Activated gamma-delta T cell treated with Interleukin-2 at 50 U/mL for 16 hours (primary cell): ENCODE results near the gene ADAM10.

Experiments used
- DNase-seq: peaks from one replicate; pipeline ENCODE4 v3.0.0-alpha.2; 2020

Gene ADAM10

DNA sequence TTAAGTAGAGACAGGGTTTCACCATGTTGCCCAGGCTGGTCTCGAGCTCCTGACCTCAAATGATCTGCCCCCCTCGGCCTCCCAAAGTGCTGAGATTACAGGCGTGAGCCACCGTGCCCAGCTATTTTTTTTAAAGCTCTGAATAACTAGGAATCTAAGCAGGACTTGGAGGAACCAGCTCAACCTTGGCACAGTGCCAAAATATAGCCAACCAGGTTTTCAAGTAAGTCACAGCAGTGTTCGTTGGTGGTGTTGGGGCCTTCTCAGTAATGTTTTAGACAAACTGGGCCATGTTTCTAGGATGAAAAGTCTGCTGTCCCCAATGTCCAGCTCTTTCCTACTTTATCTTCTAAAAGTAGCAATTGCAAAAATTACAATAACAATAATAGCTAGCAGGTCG lies 6.4 kb upstream of the ADAM10 start:
- no peak for DNase-seq

DNA sequence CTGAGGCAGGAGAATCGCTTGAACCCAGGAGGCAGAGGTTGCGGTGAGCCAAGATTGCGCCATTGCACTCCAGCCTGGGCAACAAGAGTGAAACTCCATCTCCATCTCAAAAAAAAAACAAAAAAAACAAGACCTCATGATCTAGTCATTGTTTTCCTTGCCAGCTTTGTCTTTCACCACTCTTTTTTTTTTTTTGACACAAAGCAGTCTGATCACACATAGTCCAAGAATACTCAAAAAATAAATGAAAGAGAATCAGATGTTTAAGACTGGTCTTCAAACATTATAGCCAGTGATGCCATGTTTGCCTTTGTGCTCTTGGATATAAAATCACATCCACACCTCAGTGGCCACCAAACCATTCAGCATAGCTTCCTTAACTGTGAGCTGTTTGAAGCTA lies 5.8 kb upstream of the ADAM10 start:
- DNase-seq, result no peak

DNA sequence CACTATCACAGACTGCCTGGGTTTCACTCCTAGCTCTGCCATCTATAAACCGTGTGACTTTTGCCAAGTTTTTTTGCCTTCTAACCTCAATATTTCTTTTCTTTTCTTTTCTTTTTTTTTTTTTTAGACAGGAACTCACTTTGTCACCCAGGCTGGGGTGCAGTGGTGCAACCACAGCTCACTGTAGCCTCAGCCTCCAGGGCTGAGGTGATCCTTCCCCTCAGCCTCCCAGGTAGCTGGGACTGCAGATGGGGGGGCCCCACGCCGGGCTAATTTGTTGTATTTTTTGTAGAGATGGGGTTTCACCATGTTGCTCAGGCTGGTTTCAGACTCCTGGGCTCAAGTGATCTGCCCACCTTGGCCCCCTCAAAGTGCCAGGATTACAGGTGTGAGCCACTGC lies 3.2 kb upstream of the ADAM10 start:
- no peak for DNase-seq

DNA sequence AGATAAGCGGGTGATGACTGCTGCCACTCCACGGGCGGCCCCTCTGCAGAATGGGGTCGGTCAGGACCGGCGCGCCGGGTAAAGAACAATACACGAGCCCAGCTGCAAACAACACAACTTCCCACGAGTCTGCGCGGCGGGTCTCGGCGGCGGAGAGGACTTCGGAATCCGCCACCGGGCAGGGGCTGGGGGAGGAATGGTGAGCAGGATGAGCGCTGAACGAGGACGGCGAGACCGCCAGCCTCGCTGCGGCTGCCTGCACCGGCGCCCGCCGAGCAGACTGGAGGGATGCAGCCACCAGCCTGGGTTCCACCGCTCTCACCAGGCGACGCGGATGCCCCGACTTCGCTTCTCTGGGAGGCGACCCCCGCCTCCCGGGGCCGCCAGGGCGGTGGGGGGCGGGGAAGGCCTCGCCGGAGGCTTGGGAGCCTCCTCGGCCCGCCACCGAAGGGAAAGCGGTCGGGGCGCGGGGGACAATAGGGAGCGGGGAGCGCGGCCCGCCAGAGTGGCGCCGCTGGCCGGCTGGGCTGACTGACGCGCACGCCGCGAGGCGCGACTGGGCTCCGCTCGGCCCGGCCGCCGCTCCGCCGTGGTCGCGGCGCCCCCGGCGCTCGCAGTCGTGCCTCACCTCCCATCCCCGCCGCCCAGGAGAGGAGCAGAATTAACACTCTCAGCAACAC lies 515 bp downstream of the ADAM10 start:
- DNase-seq, result peak; percentile 38

DNA sequence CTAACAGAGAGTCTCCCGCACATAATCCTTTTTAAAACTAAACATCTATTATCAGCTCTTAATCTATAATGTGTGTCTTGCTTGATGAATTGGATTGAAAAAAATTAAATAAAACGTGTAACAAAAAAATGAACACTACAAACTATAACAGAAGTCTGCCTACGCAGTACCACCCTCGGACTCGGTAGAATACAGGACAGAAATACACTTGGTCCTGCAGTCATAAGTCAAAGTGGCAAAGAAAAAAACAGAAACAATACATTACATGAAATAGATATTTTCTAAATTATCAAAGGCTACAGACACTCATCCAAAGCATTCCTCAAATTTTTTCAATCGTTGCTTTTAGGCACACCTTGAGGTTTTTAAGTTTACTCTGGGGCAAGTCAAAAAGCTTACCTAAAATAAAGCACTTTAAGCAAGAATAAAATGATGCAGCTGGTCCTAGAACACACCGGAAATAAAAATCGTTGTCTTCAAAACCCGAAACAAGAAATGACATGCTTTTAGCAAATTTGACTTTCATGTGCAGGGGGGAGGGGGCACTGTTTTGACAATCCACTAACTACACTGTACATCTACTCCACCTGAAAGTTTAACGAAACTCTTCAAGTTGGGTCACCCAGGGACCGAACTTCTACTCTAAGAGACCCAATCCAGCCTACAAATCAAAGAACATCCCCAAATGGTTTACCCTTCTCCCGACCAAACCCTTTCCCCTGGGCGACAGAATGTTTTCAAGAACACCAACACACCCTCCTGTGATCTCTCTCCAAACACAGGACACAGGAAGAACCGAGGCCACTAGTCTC lies 1.3 kb downstream of the ADAM10 start:
- peak; percentile 33 for DNase-seq

DNA sequence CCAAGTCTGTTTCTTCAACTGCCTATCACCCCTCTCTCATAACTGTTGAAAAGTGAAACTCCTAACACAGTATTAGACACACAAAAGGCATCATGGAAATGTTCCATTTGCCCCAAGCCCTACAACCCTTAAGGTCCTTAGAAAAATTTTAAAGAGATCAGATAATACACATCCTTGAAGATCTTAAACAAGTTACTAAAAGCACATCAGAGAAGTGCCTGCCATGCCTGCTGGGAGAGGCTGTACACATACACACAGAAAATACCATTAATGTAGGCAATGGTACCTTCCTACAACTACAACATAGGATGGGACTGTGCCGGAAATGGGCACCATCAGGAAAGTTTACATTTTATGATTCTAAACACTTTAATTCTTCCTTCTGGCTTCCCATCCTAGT lies 3.3 kb downstream of the ADAM10 start:
- no peak for DNase-seq

DNA sequence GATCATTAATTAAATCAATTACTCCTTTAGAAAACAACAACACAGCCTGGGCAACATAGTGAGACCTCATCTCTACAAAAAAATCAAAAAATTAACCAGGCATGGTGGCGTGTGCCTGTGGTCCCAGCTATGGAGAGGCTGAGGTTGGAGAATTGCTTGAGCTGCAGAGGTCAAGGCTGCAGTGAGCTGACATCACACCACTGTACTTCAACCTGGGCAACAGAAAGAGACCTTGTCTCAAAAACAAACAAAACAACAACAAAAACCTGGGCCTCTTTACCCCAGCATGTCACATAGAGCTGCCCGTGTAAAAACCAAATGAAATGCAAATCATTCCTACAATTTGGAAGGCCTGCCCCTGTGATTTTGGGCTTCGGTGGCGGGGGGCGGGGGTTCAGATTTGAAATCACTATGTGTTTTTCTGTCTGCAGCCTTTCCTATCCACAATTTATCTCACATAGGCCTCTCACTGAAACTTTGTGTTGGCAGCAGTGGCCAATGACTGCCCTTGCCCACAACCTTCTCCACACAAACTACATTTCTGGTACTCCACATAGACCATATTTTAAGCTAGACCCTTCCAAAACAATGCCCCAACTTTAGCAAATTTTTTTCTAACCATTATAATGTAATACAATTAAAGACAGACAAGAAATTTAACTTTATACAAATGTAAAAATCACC lies 6.5 kb downstream of the ADAM10 start:
- no peak for DNase-seq

DNA sequence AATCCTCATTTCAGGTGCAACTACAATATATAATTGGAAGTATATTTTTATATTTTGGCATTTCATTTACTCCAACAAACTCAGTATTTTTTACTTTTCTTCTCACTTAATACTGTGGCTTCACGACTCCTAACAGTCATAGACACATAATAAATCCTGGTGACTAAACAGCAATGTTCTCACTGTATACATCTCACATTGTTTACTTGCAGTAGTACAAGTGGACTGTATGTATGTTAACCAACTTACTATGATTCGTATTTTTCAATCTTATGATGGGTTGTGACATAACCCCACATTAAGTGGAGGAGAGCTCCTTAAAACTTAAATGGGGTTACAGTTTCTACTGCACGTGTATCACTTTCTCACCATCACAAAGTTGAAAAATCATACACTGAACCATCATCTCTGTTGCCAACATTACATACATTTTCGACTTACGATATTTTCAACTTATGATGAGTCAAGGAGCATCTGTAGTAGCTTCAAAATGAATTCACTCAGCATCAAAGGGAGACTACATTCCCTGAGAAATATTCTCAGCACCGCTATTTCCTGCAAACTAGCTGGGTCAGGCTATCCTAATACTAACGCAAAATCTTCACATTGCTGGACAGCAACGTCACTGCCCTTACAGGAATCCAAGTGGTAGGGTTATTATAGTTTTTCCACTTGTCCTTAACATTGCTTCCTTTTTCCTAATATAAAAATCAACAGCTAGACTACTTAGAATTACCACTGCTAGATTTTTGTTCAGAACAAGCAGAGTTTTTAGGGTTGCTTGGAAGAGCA lies 7.3 kb downstream of the ADAM10 start:
- no peak for DNase-seq

DNA sequence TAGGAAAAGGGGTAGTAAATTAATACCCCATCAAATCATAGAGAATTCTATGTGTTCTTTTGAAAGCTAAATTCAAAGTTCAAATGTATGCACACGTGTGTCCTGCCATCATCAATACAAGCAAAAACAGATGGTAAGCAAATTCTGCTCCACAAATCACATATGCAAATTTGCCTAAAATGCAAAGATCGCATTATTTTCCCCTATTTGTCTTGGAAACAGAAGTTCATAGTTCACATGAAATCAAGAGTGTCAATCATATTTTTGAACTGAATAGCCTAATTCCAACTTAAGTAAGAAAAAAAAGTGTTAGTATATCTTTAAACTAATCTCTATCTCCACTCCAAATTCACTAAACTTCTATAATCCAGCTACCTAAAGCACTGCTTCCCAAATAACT lies 8.5 kb downstream of the ADAM10 start:
- no peak for DNase-seq

DNA sequence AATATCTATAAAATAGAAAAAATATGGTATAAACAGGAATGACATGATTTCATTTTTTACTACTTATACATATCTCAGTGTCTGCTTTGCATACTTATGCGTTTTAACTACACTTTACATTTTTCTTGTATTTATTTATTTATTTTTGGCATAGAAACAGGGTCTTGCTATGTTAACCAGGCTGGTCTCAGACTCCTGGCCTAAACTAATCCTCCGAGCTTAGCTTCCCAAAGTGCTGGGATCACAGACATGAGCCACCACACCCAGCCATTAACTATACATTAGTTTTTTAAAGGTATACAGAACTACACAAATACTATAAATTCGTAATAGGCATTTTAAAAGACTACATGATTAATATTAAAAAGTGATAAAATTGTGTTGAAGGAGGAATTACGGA lies 9.1 kb downstream of the ADAM10 start:
- DNase-seq, result no peak

DNA sequence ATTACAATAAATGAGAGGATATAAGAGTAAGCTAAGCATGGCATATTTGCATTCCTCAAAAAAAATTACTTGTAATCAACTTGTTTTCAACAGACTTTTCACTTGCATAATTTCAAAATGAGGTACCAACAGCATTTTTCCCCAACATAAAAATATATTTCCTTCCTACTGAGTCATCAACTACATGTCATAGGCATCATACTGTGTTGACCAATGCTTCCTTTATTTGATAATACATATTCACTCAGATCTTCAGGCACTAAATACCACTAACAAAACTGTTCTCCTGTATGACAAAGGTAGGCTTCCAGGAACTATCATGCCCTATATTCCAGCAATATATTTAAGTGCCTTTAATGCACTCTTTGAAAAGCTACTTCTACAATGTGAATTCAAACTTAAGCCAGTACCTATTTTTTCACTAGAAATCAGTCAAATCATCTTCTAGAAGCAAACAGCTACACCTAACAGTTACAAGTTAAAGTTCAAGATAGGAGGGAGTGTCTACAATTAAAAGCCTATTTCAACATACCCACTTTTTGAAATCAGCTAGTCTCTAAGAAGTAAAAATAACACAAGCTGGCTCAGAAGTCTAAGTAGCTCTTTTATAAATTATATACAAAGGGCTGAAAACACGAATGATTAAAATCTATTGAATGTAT lies 11.3 kb downstream of the ADAM10 start:
- DNase-seq, result no peak

DNA sequence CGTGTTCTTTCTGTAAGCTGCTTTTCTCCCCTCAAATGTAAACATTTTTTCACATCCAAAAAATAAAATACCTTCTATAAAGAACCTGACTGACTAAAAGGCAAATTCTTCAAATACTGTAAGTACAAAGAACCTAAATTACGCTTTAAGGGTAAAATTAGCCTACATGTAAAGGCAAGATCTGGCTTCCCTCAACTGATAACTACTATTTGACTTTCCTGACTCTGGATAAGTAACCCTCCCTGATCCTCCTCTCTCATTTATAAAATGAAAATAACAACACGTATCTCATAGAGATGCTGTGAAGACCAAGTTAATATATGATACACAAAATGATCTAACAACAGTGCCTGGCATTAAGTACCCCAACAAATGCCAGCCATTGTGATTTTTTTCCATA lies 12.2 kb downstream of the ADAM10 start:
- no peak for DNase-seq

DNA sequence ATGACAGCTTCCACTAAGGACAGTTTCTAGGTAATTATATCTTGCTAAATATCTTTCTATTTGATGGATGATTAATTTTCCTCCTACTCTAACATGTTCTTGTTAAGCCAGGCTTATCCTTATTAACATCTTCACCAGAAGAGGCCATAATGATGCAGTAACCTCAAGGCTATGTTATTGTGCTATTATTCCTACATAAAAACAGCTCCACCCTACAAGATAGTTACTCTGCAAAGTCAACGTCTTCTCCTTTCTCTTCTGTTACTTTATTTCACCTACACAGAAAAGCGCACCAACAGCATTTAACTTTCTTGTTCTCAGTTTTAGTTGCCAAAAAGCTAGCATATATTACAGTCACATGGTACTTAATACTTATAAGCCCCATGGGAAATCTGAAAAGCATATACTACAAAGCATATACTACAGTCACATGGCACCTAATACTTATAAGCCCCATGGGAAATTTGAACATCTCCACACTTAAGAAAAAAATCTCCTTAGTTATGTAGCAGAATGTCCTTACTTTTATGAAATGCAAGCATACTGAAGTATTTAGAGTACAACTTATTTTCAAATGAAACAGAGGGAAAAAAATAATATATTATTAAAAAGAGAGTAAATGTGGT lies 13.4 kb downstream of the ADAM10 start:
- no peak for DNase-seq

DNA sequence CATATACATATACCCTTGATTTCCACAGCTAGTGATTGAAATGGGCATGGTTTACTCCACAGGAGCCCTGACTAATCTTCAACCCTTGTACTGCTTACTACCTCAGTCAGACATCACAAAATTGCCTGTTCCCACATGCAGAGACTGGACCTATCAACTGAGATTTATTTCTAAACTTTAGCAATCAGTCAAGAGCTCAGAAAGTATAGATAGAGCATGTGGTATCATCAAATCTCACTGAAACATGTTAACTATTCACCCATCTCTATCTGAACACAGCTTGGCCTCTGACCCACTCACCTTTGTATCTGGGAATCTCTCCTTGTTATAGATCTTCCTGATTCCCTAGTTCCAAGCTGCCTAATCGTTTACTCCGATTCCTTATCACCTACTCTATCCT lies 14.6 kb downstream of the ADAM10 start:
- DNase-seq, result no peak

DNA sequence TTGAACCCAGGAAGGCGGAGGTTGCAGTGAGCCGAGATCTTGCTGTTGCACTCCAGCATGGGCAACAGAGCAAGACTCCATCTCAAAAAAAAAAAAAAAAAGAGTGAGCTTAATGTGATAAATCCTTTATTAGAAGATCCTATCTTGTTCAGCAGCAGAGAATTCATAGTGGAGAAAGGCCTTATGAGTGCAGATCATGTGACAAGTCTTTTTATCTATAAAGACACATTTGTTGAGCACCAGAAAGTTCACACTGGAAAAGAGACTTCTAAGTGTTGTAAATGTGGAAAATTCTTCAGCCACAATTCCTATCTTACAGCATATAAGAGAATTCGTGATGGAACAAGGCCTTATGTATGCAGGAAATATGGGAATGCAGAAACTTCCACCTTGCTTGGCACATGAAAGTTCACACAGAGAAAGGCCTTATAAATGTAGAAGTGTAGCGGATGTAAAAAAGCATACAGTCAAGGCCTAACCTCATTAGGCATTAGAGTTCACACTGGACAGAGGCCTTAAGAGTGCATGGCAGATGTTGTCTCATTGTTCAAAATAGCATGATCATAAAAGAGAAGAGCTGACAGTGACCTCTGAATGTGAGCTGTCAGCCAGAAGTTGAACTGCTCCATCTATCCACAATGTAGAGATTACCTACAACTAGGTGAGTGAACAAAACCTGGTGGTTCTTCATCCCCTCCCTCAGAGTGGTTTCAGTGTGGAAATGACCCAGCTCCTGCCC lies 16.7 kb downstream of the ADAM10 start:
- no peak for DNase-seq

DNA sequence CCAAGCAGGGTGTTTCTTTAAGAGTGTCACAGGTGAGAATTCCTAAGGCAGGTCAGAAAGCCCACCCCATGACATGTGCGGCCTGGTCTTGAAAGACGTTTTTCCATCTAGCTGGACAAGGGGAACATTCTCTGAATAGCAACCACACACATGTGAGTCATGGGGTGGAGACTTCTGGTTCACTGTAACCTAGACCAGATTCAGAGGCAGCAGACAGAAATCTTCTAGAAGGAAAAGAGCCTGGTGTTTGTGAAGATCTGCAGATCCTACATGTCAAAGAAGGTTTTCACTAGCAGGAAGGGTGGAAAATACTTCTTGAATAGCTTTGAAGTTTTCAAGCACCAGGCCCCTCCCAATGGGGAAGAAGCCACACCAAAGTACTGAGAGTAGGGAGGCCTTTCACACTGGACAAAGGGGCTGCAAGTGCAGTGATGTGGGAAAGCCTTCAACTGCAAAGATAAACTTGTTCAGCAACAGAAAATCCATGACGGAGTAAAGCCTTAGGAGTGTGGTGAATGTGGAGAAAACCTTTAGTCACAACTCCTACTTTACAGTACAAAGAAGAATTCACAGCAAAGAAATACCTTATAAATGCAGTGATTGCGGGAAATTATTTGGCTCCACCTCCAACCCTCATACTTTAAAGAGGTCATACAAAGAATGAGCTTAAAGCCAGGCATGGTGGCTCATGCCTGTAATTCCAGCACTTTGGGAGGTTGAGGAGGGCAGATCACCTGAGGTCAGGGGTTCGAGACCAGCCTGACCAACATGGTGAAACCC lies 17.6 kb downstream of the ADAM10 start:
- DNase-seq, result no peak

DNA sequence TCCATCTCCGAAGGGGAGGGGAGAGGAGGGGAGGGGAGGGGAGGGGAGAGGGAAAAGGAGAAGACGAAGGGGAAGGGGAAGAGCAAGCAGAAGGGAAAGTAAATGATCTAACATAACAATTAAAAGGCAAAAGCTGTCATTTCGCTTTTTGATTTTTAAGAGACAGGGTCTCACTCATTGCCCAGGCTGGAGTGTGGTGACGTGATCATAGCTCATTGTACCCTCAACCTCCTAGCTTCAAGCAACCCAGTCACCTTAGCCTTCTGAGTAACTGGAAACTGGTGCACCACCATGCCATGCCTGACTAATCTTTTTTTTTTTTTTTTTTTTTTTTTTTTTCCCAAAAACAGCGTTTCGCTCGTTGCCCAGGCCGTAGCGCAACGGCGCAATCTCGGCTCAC lies 22.6 kb downstream of the ADAM10 start:
- no peak for DNase-seq

DNA sequence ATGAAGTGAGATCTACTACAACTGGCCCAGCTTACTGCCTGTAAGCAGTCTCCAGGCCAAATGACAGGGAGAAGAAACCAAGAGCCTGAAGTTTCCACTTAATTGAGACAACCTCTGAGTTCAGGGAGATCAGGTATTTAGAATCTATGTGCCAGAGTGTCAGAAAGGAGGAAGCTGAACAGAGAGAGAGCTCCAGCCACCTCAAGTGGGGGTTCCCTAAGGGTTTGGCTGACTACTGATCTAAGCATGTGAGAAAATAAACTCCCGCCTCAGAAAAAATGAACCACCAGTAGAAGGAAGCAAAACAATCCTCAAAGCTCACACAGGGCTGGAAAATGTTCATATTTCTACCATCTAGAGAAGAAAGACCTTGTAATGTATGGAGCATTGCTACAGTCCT lies 25.0 kb downstream of the ADAM10 start:
- no peak for DNase-seq

DNA sequence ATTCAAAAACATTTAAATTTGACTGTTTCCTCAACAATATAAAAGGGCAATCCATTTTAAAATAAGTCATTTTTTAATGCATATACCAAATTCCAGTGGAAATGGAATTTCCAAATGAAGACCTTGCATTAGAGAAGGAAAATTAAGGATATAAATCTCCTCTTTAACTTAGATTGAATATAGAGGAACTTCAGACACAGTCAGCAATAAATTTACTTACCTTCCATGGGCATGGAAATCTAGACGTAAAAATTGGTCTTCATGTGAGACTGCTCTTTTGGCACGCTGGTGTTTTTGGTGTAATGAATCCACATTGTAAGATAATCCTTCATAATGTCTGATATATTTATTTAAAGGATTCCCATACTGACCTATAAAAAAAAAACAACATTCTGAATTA lies 32.1 kb downstream of the ADAM10 start:
- no peak for DNase-seq

DNA sequence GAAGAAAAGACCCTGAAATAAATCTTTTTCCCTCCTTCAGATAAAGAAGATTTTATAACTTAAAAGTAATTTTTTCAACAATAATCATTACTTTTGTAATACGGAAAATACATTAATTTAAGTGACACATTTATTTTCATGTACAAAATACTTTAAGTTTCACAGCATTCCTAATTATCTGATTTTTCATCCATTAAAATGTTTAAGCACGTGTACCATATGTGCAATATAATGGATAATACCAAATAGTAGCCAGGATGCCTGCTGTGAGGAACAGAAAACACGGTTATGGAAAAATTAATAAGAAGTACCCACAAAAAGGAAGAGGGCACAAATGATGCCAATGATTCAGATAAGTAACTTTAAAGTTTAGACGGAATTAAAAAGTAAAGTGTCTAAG lies 33.5 kb downstream of the ADAM10 start:
- no peak for DNase-seq
